HG02884 (cell line): Measurements from ENCODE around the gene MSANTD2.

ENCODE experiments used
- ATAC-seq: cut with Tn5 transposase; IDR thresholded peaks from one replicate; pipeline ENCODE4 v1.9.1; 2021; ENCODE audit warnings: mild to moderate bottlenecking, moderate library complexity; ENCODE audit not compliant: unreplicated experiment

Gene MSANTD2

DNA sequence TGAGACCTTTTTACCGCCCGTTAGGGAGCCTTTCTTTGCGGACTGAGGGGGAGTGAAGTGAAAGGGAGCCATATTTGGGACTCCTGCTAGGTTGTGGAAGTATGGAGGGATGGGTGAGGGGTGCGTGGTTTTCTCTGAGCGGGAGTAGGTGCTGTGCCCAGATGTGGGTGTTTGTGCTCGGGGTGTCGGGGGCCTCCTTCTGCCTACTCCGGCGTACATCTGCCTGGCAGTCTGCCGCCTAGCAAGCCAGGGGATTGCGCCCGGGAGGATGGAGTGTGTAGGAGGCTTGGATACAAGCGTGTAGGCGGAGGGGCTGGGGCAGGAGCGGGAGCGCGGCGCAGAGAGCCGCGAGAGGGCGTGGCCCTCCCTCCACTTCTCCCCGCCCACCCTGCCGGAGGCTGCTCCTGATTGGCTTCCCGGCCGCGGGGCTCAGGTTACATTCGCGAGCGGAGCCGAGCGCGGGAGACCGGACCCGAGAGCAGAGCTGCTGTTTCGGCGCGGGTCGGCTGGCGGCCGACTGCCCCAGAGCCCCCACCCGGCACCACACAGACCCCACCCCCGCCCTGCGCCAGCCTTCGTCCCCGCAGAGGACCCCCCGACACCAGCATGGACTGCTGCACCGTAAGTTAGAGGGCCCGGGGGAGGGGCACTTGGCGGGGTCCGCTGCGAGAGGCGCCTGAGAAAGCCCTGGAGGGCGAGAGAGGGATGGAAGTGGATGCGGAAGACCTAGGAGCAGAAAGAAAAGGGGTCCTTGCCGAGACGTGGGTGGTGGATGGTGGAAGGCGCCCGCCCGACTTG lies 60.5 kb downstream of the MSANTD2 start, which contains the start of gene NRGN:
TSS of gene NRGN (plus strand) at position 464 of the 798 bp plus-strand sequence. CDS start at position 607, 143 bp downstream.
- peak; percentile 96 for ATAC-seq

DNA sequence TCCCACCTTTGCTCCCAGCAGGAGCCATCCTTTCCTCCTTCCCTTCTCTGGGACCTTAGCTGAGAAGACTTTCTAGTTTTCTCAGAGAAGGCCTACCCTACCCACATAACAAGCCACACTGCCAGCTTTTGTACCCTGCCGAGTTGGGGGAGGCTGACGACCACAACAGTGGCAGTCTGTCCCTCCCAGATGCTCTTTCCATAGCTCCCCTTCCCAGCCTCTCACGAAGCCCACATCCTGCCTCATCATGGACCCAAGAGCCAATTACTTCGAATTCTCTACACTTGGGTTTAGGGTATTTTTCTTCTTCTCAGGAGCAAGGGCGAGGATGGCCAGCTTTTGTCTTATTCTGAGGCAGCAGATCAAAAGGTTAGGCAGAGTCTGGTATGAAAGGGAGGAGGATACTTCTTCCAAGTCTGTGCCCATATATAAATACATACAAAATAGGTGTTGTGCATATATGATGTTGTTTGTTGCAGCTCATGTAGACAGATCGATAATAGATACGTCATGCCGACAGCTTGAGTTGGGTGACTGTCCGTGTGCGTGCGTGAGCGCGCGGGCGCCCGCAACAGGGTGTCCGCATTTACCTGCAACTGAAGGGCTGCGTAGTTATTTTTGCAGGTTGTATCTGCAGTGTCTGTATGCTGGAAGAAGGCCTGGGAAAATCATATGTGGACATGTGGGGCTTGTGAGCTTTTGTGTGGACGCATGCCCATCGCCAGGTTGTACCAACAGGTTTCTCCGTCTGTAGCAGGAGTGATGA lies 61.3 kb downstream of the MSANTD2 start:
- ATAC-seq: no peak

DNA sequence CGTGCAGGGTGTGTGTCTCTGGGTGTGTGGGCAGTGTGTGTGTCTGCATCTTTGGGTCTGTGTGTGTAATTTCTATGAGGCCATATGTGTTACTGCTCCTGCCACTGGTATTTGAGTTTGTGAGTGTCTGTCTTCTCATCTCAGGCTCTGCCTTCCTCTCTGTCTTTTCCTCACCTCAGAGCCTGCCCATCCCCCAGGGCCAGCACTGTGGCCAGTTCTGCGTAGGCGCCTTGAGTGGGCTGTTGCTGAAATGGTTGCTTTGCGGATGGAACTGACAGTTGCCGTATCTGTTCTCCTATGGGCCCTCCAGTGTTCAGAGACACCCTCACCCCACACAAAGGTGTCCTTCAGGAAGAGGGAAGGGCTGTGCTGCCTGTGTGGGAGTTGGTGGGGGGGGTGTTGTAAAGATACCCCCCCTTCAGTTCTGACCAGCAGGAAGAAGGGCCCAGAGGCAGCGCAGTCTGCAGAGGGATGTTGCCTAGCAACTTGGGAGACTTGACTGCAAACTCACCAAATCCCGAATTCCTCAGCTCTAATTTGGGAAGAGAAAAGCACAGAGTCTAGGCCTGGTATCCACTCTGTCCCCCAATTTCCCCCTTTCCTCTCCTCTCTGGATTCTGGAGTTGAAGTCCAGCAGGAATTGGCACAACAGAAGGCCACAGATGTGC lies 62.4 kb downstream of the MSANTD2 start:
- ATAC-seq: no peak

GRCh38 chr11:124736736-124737135 lies 63.5 kb downstream of the MSANTD2 start:
- ATAC-seq: no peak

DNA sequence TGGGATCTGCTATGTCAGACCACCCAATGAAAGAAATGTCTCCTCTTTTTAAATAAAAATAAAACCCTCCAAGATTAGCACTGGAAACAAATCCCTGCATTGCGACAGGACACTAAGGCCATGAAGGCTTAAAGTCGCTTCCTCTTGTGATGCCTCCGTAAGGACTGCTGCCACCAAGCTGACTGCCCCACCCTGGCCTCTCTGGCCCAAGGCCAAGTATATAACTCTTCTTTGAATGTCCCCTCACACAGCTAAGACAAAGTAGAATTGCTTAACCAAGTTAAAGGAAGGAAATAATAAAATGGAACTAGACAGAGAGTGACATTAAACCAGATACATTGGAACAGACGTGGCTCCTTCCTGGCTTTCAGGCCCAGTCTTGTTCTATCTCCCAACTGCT lies 68.0 kb downstream of the MSANTD2 start:
- no peak for ATAC-seq

DNA sequence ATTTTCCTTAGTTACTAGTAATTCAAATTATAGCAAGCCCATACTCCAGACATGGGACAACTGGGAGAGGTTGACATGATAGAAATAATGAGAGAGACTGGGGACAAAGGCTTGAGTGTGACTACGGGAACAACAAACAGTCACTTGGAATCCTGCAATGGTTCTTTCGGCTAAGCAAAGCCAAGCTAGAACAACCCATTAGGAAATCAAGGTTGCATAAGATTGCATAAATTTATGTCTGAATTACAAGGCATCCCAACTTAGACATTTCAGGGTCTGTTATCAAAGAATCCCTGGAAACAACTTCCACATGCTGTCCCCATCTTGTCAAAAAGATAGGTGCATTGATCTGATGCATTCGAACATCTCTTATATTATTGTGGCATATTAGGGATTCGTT lies 70.6 kb downstream of the MSANTD2 start:
- ATAC-seq: no peak

GRCh38 chr11:124728134-124728533 lies 72.1 kb downstream of the MSANTD2 start:
- no peak for ATAC-seq

DNA sequence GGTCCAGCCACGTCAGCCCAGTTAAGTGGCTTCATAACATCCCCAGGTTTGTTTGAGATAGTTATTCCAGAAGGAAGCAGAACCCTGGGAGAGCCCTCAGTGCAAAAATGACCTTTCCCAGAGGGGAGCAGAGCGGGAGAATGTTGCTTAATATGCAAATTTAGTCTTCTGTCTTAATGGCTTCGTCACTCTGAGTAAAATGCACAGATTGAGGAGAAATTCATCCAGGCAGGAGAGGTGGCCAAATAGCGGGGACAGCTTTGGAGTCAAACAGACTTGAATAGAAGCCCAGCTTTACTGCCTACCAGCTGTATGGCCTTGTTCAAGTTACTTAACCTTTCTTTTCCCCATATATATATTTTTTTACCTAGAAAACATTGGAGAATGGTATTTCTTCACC lies 72.7 kb downstream of the MSANTD2 start:
- no peak for ATAC-seq

DNA sequence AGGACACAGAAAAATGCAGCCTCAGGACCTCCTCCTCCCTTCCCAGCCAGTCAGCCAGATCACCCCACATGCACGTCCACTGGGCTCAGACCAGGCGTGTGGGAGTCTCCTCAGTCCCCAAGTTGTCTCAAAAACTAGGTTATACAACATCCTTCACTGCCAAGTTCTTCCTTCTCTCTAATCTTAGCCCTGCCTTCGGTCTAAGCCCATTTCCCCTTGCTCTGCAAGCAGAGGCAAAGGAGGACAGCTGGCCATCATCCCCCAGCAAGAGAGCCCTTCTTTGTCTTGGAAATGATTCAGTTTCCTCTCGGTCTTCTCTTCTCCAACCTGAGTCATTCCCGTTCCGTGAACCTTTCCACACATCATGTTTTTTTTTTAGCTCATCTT lies 74.5 kb downstream of the MSANTD2 start:
- no peak for ATAC-seq

- ATAC-seq: peak; percentile 77
These were observed 75.1 kb downstream of the MSANTD2 start for GRCh38 chr11:124724979-124725718.

- ATAC-seq: no peak
These were observed 78.0 kb downstream of the MSANTD2 start for GRCh38 chr11:124722176-124722575.

DNA sequence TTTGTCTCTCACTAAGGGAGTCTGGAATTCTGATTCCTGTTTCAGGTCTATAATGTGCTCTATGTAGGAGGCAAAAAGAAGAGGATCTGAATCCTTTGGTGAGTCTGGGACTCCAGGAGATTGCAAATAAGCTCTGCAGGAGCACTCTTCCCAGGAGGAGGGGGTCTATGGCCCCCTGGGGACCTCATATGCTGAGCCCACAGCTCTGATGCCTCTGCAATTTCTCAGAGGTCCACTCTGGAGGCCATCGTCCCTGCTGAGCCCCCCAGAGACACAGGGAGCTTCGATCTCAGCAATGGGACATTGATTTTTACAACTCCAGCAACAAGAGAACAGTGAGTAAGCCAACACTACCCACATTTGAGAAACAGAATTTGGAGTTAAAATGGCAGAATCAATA lies 80.7 kb downstream of the MSANTD2 start:
- ATAC-seq: no peak

DNA sequence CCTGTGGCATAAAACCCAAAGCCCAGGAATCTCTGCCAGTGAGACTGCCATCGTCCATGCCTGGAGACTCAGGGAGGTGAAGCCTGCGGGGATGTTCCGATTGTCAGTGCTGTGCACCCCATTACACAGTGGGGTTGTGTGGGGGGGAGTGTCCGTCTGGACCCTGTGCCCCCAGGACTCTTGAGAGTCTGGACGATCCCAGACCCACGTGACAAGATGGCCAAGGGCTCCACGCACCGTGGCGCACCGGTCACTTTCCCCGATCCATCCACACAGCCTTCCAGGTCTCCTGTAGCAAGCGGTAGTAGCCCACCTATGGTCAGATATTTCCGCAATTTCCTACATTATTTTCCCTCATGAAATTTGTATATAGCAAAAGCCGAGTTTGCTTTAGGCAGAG lies 81.4 kb downstream of the MSANTD2 start:
- no peak for ATAC-seq

DNA sequence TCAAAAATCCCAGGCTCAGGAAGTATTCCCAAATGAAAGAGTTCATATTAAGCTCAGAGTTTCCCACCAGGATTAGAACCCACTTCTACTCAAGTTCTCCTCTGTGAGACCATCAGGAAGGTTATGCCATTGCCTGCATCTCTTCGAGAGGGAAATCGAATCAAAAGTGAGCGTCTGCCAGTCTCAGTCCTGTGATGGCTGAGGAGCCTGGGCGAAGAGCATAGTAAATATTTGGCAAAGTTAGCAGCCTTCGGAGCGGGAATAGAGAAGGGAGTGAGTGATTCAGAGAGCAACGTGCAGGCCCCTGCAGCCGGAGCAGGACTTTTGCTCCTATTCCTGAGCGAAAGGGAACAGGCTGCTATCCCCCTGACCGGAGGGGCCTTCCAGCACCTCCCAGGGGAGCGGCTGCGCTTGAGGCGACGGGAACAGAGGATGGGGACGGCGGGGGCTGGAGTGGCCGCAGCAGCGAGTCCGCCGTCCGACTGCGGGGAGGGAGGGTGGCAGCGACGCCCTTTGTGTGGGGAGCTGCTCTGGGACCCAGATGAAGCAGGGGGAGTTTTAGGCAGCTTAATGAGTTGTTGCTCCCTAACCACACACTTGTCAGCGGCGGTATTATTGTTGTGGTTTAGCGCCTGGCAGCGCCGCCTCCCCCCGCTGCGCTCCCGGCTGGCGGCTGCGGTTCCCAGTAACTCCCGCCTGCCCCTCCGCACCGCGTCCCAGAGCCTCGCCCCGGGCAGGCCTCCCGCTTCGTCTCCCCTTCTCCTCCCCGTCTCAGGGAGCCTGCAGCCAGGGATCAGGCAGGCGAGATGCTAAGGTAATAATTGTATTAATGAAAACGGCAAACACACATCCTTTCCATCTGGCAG lies 82.2 kb downstream of the MSANTD2 start:
- no peak for ATAC-seq

- ATAC-seq: no peak
These were observed 82.8 kb downstream of the MSANTD2 start for GRCh38 chr11:124717421-124717785.

- no peak for ATAC-seq
These were observed 83.6 kb downstream of the MSANTD2 start for GRCh38 chr11:124716591-124716990.
